ENCODE results near the gene UBTF. TPM values are rescaled to one million over a fixed set of nuclear protein-coding genes. Genes with fewer than 3 reads are reported as not detected.
A peak's percentile ranks its signal among the peaks of the same experiment; 100 is the strongest.

Gene UBTF
- polyA plus RNA-seq (ENCODE audit: insufficient read length in 3 of 3), result 100 to 1,000 TPM; 120 to 138 (median 125) TPM
- long read RNA-seq, donor 1, partial matches to known transcripts, result 0 of 4 reads
- long read RNA-seq, donor 1, other reads (novel, unspliced or antisense), result 0 of 4 reads
- long read RNA-seq, donor 2, full-length matches to known transcripts, result 8 of 34 reads
- long read RNA-seq, donor 2, partial matches to known transcripts, result 26 of 34 reads
- long read RNA-seq, donor 2, other reads (novel, unspliced or antisense), result 0 of 34 reads
- long read RNA-seq, donor 3, full-length matches to known transcripts, result 8 of 34 reads
- long read RNA-seq, donor 3, partial matches to known transcripts, result 26 of 34 reads
- long read RNA-seq, donor 3, other reads (novel, unspliced or antisense), result 0 of 34 reads
- long read RNA-seq, donor 4, full-length matches to known transcripts, result 10 of 18 reads
- long read RNA-seq, donor 4, partial matches to known transcripts, result 8 of 18 reads
- long read RNA-seq, donor 4, other reads (novel, unspliced or antisense), result 0 of 18 reads
- long read RNA-seq, donor 5, partial matches to known transcripts, result 0 of 2 reads
- long read RNA-seq, donor 5, other reads (novel, unspliced or antisense), result 0 of 2 reads
- long read RNA-seq, donor 6, full-length matches to known transcripts, result 6 of 28 reads
- long read RNA-seq, donor 6, partial matches to known transcripts, result 22 of 28 reads
- long read RNA-seq, donor 6, other reads (novel, unspliced or antisense), result 0 of 28 reads
- long read RNA-seq, donor 7, full-length matches to known transcripts, result 7 of 102 reads
- long read RNA-seq, donor 7, partial matches to known transcripts, result 95 of 102 reads
- long read RNA-seq, donor 7, other reads (novel, unspliced or antisense), result 0 of 102 reads
- long read RNA-seq, donor 8, full-length matches to known transcripts, result 7 of 14 reads
- long read RNA-seq, donor 8, partial matches to known transcripts, result 7 of 14 reads
- long read RNA-seq, donor 8, other reads (novel, unspliced or antisense), result 0 of 14 reads
- long read RNA-seq, donor 9, full-length matches to known transcripts, result 4 of 58 reads
- long read RNA-seq, donor 9, partial matches to known transcripts, result 54 of 58 reads
- long read RNA-seq, donor 9, other reads (novel, unspliced or antisense), result 0 of 58 reads
- long read RNA-seq, donor 10, full-length matches to known transcripts, result 8 of 33 reads
- long read RNA-seq, donor 10, partial matches to known transcripts, result 25 of 33 reads
- long read RNA-seq, donor 10, other reads (novel, unspliced or antisense), result 0 of 33 reads
- long read RNA-seq, donor 11, full-length matches to known transcripts, result 2 of 28 reads
- long read RNA-seq, donor 11, partial matches to known transcripts, result 26 of 28 reads
- long read RNA-seq, donor 11, other reads (novel, unspliced or antisense), result 0 of 28 reads
- long read RNA-seq, donor 12, full-length matches to known transcripts, result 14 of 69 reads
- long read RNA-seq, donor 12, partial matches to known transcripts, result 50 of 69 reads
- long read RNA-seq, donor 12, other reads (novel, unspliced or antisense), result 5 of 69 reads
- long read RNA-seq, donor 13, partial matches to known transcripts, result 5 of 8 reads
- long read RNA-seq, donor 13, other reads (novel, unspliced or antisense), result 0 of 8 reads
- long read RNA-seq, donor 14, result 0 reads
- long read RNA-seq, donor 15, result 0 reads
- long read RNA-seq, donor 16, full-length matches to known transcripts, result 6 of 89 reads
- long read RNA-seq, donor 16, partial matches to known transcripts, result 83 of 89 reads
- long read RNA-seq, donor 16, other reads (novel, unspliced or antisense), result 0 of 89 reads

DNA sequence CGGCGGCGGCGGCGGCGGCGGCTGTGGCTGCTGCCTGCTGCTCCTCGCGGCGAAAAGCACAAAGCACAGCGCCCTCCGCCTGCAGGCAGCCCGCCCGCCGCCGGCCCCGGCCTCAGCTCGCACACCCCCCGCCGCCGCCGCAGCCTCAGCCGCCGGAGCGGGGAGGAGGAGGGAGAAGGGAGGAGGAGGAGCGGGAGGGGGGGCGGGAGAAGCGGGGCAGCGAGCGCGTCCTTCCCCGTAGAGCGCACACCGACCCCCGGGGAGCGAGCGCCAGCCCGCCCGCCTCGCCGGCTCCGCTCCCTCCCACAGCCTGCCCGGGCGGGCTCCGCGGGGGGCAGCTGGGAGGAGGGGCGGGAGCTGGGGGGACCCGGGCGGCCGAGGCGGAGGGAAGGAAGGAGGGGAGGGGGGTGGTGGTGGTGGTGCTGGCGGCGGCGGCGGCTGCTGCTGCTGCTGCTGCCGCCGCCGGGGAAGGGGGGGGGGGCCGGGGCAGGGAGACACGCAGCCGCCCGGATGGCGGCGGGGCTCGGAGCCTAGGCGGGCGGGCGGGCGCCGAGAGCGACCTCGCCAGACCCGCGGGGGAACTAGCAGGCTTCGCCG lies at the start of gene UBTF:
TSS of gene UBTF (minus strand) at position 60 of the 597 bp plus-strand sequence. CDS start 1,446 bp downstream, outside the sequence.
- peak; percentile 79 for DNase-seq

- no peak for DNase-seq
These were observed 49.4 kb upstream of the UBTF start for GRCh38 chr17:44268709-44269534.

- no peak for DNase-seq
These were observed 48.5 kb upstream of the UBTF start, which contains the start of gene SLC4A1 for GRCh38 chr17:44267818-44268490. TSS of gene SLC4A1 (minus strand) at chr17:44268135. CDS start at chr17:44262866, 5,269 bp downstream.

GRCh38 chr17:44267165-44267455 lies 47.6 kb upstream of the UBTF start:
- no peak for DNase-seq

- DNase-seq, result no peak
These were observed 47.1 kb upstream of the UBTF start for GRCh38 chr17:44266402-44267164.

DNA sequence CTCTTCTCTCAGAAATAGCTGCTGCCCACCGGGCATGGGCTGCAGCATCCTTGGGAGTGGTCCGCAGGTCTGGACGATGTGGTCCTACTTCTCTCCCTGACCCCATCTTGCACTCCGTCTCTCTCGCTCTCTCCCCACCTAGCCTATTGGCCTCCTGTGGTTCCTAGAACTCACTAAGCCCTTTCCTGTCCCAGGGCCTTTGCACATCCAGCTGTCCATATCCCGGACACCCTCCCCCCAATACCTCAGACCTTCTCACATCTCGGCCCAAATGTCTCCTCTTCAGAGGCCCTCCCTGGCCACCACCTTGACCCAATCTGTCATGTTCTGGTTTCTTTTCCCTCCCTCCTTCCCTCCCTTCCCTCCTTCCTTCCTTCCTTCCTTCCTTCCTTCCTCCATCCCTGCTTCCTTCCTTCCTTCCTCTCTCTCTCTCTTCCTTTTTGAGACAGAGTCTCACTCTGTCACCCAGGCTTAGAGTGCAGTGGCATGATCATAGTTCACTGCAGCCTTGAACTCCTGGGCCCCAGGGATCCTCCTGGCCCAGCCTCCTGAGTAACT lies 43.9 kb upstream of the UBTF start:
- no peak for DNase-seq

GRCh38 chr17:44262654-44263225 lies 43.3 kb upstream of the UBTF start:
- DNase-seq, result no peak

- no peak for DNase-seq
These were observed 40.8 kb upstream of the UBTF start for GRCh38 chr17:44260296-44260695.

GRCh38 chr17:44258811-44259351 lies 39.4 kb upstream of the UBTF start:
- DNase-seq, result no peak

DNA sequence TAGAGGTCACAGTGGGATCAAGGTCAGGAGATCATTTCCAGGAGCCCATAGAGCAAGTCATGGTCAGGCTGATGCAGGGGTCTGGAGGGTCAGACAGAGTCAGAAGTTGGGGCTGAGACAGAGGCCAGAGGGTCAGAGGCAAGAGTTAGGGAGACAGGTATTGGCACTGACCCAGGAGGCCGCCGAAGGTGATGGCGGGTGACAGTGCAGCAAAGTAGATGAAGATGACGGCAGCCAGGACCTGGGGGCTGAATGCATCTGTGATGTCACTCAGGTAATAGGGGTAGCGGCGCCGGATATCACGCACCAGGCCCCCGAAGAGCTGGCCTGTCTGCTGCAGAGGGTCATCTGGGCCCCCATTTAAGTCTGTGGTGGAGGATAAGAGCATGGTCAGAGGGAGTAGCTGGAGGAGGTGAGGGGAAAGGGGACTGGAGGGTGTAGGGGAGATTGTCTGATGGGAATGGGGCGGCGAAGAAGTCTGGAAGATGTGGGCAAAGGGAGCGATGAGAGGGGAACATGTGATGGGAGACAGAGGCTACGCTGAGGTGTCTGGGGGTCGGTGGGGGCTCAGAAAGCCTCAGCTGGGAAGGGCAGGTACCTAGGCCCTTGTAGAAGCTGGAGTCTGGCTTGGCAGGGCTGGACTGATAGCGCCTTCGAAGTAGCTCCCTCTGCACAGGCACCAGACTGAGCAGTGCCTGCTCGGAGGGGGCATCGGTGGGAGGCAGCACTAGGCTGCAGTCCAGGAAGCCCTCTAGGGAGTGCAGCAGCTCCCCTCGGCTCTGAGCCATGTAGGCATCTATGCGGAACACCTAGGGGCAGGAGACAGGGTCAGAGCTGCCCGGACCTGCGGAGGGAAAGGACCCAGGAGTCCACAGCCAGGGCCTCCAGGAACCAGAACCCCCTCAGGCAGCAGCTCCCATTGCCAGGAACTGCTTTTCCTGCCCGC lies 38.6 kb upstream of the UBTF start:
- no peak for DNase-seq

- DNase-seq, result no peak
These were observed 37.2 kb upstream of the UBTF start for GRCh38 chr17:44256671-44257070.

- no peak for DNase-seq
These were observed 36.4 kb upstream of the UBTF start for GRCh38 chr17:44255915-44256314.

DNA sequence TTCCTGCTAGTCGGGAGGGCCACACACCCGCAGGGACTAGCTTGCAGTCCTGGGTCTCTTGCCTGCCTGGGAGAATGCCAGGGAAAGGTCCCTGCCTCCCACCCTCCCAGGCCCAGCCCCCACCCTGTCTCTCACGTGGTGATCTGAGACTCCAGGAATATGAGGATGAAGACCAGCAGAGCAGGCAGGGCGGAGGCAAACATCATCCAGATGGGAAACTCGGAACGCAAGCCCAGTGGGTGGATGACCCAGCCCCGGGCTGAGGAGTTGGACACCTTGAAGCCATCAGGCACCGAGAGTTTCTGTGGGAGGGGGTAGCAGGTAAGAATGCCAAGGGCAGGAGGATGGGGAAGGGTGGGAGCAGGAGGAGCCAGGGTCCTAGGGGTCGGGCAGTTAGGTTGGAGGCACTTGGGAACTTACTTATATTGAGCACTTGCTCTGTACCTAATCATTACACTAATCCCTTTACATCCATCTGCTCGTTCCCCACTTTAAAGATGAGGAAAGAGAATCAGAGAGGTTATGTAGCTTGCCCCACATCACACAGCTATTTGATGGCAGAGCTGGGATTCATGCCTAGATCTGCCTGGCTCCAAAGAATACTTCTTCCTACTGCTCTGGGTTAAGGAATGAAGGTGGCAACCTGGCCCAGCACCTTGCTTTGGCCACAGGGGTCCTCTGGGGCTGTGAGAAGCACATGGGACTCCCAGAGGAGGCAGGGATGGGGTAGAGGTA lies 35.1 kb upstream of the UBTF start:
- DNase-seq, result no peak

GRCh38 chr17:44253006-44253405 lies 33.5 kb upstream of the UBTF start:
- DNase-seq, result no peak

DNA sequence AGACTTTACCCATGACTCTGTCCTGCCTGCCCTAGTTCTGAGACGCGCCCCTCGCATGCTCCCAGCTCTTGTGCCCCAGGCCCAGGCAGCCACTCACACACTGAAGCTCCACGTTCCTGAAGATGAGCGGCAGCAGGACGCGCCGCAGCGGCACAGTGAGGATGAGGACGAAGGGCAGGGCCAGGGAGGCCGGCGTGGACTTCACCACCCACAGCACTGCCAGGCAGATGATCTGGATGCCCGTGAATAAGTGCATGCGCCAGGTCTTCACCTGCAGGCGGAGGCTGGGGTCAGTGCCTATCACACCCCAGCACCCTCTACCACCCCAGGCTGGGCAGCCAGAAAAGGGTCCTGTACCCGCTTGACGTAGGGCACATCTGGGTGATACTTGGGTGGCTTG lies 31.6 kb upstream of the UBTF start:
- no peak for DNase-seq
